GM21717 (cell line): ENCODE measurements around the gene OPCML.

Experiments
- ATAC-seq: cut with Tn5 transposase; IDR thresholded peaks from one replicate; pipeline ENCODE4 v1.9.1; 2021; ENCODE audit warnings: mild to moderate bottlenecking, moderate library complexity; ENCODE audit not compliant: unreplicated experiment

OPCML gene

DNA sequence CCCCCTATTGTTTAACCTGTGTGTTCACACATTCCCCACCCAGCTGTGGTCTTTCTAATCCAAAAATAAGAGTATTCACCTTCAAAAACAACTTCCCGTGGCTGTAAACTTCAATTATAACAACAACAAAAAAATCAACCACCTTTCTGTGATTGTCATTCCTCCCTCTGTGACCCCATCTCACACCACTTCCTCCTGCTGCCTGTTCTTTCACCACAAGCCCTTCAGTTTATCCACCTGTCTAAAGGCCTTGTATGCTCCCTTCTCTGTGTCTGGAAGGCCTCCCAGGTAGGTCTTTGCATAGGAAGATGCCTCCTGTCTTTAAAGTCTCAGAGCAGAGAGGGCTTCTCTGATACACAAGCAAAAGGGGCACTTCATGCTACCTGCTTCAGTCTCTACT lies 707.7 kb downstream of the OPCML start:
- ATAC-seq: no peak

DNA sequence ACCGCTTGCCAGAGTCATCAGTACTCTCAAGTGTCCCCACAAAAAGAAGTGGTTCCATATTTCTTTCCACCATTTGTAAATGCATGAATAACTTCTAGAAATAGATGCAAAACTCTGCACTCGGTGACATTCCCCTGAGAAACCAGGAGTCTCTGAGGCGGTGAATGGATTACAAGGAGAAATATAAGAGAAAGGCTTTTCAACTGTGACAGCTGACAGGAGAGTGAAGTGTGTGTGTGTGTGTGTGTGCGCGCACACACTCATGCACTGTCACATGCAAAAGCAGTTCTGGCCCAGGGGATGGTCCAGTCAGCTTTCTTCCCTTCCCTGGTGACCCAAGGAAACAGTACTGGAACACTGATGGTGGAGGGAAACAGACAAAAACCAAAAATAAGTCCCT lies 710.0 kb downstream of the OPCML start:
- no peak for ATAC-seq

DNA sequence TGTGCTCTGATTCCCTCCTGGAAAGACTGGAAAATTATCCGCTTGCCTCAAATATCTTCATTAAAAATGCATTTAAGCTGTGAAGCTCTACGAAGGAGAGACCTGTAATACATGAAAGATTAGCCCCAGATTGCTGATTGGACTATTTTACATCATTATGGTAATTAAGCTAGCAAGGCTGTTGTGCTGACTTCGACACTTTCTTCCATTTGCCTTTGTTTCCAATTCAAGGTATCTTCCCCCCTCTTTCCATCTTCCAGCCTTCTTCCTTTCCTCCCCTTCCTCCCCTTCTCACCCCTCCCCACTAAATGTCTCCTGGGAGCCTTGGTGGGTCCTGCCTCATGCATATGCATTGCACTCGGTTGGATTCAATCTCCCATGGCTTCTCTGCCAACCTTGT lies 710.8 kb downstream of the OPCML start:
- ATAC-seq: no peak

DNA sequence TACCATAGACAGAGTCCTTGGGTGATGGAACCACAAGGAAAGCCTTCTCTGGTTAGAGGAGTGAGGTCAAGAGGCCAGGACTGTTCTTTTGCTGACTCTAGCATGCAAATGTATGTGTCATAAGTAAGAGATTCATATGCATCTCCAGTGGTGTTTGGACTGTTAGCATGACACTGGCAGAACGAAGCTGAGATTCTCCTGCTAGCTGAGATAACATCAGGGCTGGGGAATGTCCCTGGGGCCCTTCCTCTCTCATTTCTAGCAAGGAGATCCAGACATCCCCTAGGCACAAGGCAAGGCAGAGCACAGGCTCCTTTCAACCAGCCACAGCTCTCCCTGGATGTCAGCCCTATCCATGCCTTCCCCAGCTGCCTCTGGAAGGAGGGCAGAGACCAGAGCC lies 711.3 kb downstream of the OPCML start:
- no peak for ATAC-seq

DNA sequence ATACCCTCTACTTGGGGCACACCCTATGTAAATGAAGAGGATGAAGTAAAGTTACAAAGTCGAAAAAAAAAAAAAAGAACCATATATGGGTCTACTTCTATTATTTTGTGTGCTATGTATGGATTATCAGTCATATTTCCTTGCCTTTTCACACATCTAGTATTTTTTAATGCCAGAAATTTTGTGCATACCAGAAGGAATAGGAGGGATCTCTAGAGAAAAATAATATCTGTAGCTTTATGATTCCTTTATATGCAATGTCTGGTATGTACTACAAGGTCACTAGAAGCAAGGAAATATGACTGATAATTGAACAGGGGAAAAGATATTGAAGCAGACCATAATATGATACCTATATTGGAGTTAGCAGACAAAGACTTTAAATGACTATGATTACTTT lies 713.4 kb downstream of the OPCML start:
- no peak for ATAC-seq

DNA sequence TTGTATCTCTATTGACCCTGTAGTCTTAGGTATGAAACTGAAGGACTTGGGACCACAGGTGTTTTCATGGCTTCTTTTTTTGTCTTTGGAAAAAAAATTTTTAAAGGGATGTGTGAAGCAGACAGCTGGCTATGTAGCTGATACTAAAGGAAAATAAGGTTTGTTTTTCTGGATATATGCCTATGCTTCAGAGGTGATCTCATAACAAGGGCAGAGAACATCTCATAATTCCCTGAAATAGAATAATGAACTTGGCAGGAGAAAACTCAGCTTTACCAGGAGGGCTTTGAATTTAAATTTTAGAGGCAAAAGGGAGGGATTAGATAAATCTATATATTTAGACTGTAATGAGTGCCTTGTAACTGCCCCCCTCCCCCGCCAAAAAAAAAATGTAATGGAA lies 714.9 kb downstream of the OPCML start:
- no peak for ATAC-seq

DNA sequence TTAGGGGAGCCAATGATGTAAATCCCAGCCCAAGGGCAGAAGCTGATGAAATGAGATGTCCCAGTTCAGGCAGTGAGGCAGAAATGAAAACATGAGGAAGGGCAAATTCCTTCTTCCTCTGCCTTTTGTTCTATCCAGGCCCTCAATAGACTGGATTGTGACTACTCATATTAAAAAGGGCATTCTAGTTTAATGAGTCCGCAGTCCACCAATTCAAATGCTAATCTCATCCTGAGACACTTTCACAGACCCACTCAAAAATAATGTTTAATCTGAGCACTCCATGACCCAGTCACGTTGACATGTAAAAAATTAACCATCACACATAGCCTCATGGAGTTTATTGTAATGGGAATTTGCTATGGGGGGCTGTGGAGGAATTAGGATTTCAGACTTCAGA lies 717.9 kb downstream of the OPCML start:
- no peak for ATAC-seq

DNA sequence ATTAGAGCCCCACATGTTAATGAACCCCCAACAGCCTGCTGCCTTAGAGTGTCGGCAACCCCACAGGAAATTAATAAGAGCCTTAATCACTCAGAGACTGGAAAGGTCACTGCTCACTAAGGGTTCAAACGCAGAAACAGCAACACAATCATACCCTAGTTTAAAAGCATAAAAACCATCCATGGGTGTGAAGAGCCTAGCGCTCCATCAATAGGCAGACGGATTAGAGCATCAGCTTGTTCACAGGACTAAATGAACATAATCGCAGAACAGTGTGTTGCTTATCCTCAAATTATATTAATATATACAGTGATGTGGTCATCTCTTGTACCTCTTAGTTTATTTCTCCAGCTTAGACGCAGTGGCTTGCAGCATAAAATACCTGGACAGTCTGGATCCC lies 720.7 kb downstream of the OPCML start:
- ATAC-seq: no peak

DNA sequence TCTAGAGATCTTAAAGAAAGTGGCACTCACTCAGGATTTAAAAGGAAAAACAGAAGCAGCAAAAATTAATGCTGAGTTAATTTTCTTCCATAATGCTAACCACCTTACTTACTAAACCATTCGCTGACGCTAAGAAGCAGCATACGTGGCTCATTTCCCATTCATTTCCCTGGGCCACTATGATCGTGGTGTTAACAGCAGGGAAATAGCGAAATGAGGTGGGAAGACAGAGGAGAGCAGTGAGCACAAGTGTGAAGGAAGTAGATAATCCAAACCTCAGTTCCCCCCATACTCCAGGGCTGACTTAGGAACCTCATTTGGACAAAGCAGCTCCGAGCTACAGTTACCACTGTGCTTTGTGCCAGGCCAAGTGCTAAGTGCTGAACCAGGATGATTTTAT lies 723.2 kb downstream of the OPCML start:
- no peak for ATAC-seq

DNA sequence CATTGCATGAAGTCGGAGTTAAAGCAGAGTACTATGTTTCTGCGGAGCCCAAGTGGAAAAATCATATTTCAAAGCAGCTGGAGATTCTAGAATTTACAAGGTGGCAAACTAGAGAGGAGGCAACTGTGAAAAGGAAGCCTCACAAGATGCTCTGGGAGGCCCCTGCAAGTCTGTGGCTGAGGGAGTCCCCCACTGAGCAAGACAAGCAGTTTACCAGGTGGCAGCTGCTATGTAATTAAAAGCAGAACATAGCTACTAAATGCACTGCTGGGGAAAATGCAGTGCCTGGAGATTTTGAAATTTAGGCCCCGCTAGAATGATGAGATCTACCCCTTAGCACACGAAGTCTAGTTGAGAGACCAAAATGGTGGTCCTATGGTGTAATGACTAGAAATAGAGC lies 728.0 kb downstream of the OPCML start:
- no peak for ATAC-seq

DNA sequence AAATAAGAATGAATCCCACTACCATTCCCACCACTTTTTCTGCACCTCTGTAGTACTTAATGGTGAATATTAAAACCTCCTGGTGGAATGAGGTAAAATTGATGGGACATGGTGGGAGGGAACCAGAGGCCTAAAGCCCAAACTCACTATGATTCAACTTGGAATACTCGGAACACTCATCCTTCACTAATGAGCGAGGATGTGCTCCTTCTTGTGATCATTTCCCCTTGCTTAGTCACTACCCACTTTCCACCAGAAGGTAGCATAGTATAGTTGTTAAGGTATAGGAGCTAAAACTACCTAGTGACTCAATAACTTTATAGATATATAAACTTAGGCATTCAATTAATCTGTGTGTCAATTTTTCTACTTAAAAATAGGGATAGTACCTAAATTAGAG lies 728.9 kb downstream of the OPCML start:
- ATAC-seq: no peak

DNA sequence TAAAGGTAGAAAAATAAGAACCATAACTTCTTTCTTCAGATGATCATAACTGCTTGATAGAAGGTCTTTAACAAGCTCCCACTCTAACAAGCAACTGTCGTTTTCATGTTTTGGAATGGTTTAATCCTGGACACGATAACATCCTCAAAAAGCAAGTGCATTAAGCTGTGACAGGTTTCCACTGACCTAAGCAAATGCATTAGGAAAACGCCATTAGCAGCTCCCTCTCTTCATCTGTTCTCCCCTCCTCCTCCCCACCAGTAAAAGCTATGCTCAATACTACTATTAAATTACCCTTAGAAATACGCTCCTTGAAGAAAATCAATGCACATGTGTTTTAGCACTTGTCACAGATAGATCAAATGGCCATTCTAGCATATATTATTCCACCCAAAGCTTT lies 729.4 kb downstream of the OPCML start:
- ATAC-seq: no peak

DNA sequence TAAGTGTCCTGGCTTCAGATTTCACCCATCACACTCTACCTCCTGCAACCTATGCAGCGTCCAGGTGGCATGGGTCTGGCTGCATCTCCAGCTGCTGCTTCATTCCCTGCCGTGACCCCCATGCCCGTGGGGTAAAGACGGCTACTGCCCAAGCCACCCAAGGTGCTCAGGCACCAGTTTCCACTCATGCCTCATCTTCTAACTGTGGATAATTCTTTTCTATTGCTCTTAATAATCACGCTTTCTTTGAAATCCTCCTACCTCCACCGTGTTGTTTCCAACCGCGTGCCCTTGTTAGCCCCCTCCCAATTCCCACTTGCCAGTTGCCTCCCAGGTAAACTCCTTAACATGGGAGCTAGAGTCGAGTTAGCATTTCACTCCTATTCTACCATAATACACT lies 738.5 kb downstream of the OPCML start:
- ATAC-seq: no peak

DNA sequence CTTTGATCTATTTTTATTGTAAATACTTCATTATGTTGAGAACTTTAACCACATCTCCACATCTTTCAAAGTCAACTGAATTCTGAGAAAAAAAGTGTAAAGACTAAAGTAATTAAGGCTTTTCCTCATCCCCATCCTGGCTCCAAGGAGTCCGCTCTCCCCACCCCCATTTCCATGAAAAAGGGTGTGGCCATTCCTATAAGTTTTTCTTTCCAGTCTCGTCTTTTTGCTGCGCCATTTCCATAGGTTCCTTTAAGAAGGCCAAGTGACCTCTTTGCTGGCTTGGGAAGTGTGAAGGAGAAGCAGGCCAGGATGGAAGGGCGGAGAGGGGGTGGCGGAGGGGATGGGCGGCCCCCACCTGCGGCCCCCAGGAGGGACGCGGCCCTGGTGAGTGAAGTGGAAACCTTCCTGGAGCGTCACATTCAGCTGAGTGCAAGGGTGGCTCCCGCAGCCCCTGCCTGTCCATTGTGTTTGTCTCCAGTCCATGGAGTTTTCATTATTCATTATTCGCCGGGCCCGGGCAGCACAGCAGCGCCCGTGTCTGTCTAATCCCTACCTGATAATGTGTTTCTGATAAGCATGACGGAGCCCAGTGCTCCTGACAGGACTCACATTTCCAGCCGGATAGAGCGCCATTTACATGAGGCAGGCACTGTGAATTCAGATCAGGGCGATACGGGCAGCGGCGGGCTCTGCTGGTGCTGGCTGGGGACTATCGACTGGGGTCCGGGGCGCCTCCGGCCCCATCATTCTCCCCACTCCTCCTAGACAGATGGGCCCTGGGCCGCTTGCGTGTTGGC lies 739.8 kb downstream of the OPCML start:
- no peak for ATAC-seq

DNA sequence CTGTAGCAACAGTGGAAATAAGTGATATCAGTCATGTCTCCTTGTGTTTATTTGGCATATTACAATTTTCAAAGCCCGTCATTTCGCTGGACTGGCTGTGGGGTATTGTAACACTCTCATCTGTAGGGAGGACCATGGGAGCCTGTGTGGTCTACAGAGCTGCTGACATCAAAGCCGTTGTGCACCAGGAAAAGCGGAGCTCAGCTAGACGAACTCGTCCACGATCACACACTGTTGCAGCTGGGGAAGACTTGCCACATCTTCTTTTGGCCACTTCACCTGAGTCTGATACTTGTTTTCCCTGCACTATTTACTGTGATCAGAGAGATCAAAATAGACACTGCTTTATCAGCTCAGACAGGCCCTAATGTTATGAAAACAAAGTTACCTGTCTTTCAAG lies 741.3 kb downstream of the OPCML start:
- no peak for ATAC-seq

DNA sequence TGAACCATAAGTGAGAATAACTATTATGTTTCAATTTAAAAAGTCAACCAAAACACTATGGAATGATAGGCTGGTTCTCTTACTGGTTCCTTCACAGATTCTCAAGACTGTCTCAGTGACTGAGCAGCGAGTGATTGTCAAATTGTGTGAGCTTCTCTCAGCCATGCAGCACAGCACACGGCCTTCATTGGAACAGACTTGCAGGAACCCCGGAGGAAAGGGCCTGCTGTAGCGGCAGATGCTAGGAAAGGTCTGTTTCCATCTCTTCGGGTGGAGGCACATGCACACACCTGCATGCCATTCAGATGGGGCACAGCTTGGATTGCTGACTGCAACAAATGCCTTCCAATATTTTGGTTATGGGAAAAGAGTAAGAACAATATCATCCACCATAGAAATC lies 741.8 kb downstream of the OPCML start:
- ATAC-seq: no peak

DNA sequence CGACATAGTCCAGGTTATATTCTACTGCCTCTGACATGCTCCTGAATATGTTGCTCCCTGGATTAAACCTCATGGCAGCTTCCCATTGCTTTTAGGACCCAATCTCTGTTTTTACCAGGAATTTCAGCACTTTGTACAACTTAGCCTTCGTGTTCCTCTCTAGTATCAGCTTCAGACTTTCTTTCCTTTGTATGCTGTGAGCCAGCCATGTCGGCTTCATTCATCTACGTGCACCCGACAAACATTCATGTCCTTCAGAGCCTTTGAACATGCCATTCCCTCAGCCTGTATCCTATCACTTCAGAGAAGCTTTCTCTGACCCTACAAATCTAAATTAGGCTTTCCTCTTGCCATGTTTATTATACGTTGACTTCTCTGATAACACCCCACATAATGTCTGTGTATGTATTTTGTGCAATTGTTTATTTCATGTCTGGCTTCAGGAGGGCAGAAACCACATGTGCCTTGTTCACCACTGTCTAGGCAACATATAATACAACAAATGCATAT lies 743.4 kb downstream of the OPCML start:
- no peak for ATAC-seq

DNA sequence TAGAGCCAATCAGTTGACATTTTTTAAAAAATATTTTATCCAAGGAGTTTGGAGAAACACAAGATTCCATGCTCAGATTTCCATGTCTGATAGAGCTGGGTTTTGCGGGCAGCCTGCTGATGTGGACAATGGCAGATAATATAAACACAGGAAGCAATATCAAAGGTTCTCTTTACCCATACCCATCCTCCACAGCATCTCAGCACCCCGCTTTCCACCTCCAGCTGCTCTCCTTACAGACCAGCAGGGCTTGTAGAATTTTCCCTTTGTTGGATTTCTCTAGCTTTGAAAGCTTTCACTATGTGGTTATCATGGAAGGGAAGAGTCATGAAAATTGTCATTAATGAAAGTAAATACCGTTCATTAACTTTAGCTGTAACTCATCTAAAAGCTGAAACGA lies 746.4 kb downstream of the OPCML start:
- no peak for ATAC-seq

DNA sequence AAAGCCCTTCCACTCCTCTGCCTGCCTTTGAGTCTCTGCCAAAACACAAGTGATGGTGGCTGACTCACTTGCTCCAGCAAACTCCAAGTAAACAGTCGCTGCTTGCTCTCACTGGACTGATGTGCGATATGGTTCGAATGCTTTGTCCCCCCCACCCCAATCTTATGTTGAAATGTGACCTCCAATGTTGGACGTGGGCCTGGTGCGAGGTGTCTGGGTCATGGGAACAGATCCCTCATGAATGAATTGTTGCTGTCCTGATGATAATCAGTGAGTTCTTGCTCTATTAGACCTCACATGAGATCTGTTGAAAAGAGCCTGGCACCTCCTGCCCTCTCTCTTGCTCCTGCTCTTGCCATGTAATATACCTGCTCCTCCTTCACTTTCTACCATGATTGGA lies 747.9 kb downstream of the OPCML start:
- no peak for ATAC-seq

DNA sequence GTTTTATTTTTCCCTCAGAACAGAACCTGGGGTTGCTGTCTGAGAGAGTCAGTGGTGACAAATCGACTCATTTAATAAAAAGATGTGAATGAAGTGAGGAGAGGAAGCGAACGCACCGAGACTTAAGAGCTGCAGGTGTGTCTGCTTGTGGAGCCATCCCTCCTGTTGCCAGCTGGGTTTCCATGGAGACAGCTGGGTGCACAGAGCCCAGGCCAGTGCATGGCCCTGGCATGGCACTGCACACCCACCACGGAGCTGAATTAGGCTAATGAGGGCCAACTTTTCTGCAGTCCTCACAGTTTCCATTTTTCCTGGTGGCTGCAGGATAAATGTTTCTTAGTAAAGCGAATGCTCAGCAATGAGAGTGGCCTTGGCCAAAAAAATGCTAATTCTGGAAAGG lies 750.2 kb downstream of the OPCML start:
- no peak for ATAC-seq

DNA sequence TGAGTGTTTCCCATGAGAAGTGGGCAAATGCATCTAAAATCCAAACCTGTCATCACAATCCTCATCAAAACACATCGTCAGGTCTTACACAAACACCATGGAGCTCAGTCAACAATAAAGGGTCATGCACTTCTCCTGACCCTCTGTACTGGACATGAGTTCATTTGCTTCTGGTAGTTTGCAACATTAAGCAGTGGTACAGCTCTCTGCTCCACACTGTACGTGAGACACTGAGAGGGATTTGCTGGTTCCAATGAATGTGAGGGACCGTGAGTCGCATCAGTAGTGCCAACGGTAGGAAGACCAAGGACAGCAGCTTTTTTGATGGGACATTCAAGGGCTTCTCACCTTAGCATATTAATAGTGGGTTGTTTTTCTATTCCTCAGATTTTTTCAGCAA lies 752.3 kb downstream of the OPCML start:
- ATAC-seq: no peak

DNA sequence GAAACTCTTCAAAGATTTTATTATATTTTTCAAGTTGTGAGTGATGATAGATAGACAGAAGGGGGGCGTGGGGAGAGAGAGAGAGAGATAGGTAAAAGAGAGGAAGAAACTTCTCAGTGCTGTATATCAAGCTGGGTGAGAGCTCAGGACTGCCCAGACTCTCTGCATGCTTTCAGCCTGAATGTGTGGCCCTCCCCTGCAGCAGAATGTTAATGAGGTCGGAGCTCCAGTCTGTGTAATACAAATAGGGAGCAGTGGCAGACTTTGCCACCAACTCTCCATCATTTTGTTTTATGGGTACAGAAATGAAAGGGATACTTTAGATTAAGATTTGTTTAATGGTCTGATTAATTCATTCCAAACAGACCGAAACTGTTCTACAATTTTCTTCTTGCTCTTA lies 752.8 kb downstream of the OPCML start:
- no peak for ATAC-seq
